Cardiac atrium fibroblast (primary cell): Measurements from ENCODE around the gene GNA14. TPM values are rescaled to one million over a fixed set of nuclear protein-coding genes. Genes with fewer than 3 reads are reported as not detected.

Experiments
- total RNA-seq: library from RNA; depleted of rRNA; stranded (reverse); fragments of >200 nt; gene quantifications from 2 replicates; pipeline ENCODE4 v1.2.3, GENCODE V29; 2015

The GNA14 gene
- total RNA-seq = 8.3 and 9.6 TPM in 2 replicates

DNA sequence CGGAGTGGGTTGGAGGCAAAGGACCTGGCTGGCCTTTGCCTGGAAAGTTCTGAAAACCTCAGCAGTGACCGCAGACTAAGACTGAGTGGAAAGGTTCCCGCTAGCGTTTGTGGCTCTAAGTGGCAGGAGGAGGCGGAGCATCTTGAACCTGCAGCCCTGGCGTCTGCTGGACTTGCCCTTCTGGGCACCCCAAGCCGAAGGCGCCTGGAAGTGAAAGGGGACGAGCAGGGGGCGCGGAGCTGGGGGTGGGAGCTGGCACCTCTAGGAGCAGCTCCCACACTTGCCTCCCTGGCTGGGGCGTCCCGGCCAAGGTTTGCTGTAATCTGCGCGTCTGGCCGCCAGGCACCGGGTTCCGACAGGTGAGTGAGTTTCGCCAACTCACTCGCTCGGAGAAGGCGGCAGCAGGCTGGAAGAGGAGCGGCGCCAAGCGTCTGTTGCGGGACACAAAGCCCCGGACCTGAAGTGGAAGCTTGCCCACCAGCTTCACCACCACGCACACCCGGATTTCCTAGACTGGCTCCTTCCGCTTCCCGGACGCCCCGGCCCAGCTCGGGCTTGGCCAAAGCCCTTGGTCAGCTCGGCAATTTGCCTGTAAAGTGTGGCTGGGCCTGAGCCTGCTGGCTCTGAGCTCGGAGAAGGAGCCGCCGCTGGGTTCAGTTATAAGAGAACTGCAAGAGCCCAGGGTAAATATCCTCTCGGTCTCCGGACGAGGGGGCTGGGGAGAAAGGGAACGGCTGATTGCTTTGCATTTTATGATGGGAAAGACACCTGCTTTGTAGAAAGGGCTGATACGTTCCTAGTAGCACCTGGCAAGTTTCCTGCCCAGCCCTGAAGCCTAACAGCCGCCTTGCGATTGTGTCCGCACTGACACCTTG lies at the start of gene GNA14:
Gene GNA14, minus strand, starts transcription at position 89 of the 875 bp plus-strand sequence. CDS start 529 bp downstream, outside the sequence.

